Muscle layer of colon (tissue), 2 donors: ENCODE results near the gene PCBD2.

Experiments
- H3K27ac ChIP-seq: one replicate; pipeline ENCODE4 v1.7.0; 2013; ENCODE audit warnings: low read depth, mild to moderate bottlenecking, low read length, moderate library complexity
- H3K27me3 ChIP-seq, 2 donors: one replicate each; pipeline ENCODE4 v1.7.0; 2013; ENCODE audit warnings: low read length in 2 of 2, mild to moderate bottlenecking in 2 of 2; ENCODE audit not compliant: insufficient read depth in 2 of 2, control insufficient read depth in 1 of 2
- H3K36me3 ChIP-seq: one replicate; pipeline ENCODE4 v1.7.0; 2013; ENCODE audit warnings: mild to moderate bottlenecking, low read length; ENCODE audit not compliant: insufficient read depth
- H3K4me1 ChIP-seq: one replicate; pipeline ENCODE4 v1.7.0; 2013; ENCODE audit warnings: mild to moderate bottlenecking, low read length; ENCODE audit not compliant: insufficient read depth
- H3K4me3 ChIP-seq, 2 donors: one replicate each; pipeline ENCODE4 v1.7.0; 2013; ENCODE audit warnings: low read length in 2 of 2, low read depth in 1 of 2, mild to moderate bottlenecking in 1 of 2, moderate library complexity in 1 of 2
- H3K9ac ChIP-seq: one replicate; pipeline ENCODE4 v1.7.0; 2013; ENCODE audit warnings: low read length
- H3K9me3 ChIP-seq: one replicate; pipeline ENCODE4 v1.7.0; 2013; ENCODE audit warnings: mild to moderate bottlenecking, low read length
- donor health status: abdominal sarcoma.
- donor health status: Adenocarcinoma of cecum.

PCBD2 gene

DNA sequence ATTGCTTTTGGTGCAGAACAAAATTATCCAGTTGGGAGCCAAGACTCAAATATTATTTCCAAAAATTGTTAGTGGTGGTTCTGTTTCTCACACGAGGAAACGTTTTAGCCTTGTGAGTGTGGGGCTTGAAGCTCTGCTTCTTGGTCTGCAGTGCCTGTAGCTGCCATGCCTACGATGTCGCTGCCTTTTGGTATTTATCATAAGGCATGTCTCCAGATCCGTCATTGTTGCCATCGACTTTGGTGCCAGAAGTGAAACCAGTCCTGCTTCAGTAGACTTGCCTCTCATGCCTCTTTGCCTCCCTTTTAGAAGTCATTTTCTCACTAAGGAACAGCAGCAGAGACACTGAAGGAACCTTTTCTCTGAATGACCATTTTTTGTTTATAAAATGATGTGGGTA lies 33.1 kb downstream of the PCBD2 start:
- Histone ChIP-seq H3K9me3 (no peaks in the 10 kb centered on the region), H3K27me3 (no peaks in the 10 kb centered on the region), H3K9ac (no peak overlapping the region), H3K4me1 (no peaks in the 10 kb centered on the region), H3K4me3 (no peak overlapping the region), H3K36me3 (no peaks in the 10 kb centered on the region), H3K27ac (no peak overlapping the region)

DNA sequence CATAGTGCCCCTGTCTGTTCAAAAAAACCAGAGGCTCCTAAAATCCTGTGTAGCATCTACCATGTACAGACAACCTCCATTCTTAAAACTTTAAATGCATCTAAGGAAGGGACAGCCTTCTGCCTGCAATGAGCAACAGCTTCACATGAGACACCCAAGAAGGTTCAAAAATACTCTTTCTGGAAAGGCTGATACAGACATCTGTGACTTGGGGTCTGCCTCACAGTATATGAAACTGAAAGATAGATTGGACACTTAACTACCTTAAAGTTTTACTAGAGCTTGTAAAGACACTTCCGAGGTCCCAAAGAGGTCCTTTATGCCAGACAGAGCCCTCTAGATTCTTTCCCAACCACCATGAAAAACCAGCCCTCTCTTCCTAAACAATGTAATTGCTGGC lies 34.6 kb downstream of the PCBD2 start:
- Histone ChIP-seq H3K9me3 (no peaks in the 10 kb centered on the region), H3K27ac (no peak overlapping the region), H3K36me3 (no peaks in the 10 kb centered on the region), H3K4me3 (no peak overlapping the region), H3K27me3 (no peaks in the 10 kb centered on the region), H3K4me1 (no peaks in the 10 kb centered on the region), H3K9ac (no peak overlapping the region)

DNA sequence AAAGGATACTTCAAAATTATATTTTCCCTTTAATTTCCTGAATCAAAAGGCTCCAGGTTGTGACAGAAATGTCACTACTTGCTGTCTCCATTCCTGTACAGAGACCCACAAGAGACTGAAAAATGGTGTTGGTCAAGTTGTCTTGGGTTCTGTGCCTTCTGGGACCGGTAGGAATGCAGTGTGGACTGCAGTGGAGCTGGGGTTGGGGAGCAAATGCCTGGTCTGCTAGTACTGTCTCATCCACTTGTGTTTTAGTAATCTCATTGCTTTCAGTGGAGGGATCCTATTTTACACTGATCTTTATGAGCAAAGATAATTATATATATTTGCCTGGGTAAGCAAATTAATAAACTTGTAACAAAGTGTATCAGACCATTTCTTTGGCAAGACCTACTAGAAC lies 38.6 kb downstream of the PCBD2 start:
- no peak overlapping the region for H3K4me3 ChIP-seq
- H3K9ac ChIP-seq: no peak overlapping the region
- H3K27ac ChIP-seq: no peak overlapping the region
- no peaks in the 10 kb centered on the region for H3K36me3 ChIP-seq
- no peaks in the 10 kb centered on the region for H3K9me3 ChIP-seq
- H3K27me3 ChIP-seq: no peaks in the 10 kb centered on the region
- H3K4me1 ChIP-seq: no peaks in the 10 kb centered on the region

DNA sequence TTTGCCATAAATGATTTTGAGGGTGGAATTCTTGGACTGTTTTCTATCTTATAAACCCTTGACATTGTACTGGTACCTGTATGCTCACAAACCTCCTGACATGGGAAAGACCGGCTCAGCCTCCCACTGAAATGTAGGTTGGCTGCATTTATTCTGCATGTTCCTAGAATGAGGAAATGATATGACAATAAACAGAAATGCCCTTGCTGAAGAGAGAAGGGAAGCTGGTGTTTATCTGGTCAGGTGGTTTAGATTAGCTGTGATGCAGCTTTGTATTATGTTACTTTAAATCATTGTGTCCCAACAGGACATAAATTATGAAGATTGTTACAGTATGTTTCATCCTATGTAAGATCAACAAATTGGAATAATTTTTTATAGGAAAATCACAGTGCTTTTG lies 39.7 kb downstream of the PCBD2 start:
- H3K4me1 ChIP-seq: no peaks in the 10 kb centered on the region
- H3K4me3 ChIP-seq: no peak overlapping the region
- no peaks in the 10 kb centered on the region for H3K27me3 ChIP-seq
- no peaks in the 10 kb centered on the region for H3K9me3 ChIP-seq
- no peak overlapping the region for H3K9ac ChIP-seq
- no peak overlapping the region for H3K27ac ChIP-seq
- H3K36me3 ChIP-seq: no peaks in the 10 kb centered on the region

DNA sequence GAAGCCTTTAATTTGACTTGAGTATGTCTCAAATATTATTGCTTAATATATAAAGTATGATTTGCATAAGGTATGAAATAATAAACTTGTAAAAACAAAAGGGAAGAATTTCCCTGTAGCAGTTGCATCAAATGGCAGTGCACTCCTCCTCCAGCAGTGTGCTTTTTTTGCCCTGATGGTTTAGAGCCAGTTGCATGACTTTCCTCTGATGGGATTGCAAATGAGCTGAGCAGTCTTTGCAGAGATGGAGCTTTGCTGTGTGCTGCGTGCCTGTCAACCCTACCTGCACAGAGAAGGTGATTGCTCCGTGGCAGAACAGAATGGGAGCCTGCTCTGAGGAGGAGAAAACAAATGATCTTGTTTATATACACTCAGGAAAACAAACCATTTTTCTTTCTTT lies 40.1 kb downstream of the PCBD2 start:
- Histone ChIP-seq H3K9me3 (no peaks in the 10 kb centered on the region), H3K4me3 (no peak overlapping the region), H3K27me3 (no peaks in the 10 kb centered on the region), H3K9ac (no peak overlapping the region), H3K4me1 (no peaks in the 10 kb centered on the region), H3K27ac (no peak overlapping the region), H3K36me3 (no peaks in the 10 kb centered on the region)

DNA sequence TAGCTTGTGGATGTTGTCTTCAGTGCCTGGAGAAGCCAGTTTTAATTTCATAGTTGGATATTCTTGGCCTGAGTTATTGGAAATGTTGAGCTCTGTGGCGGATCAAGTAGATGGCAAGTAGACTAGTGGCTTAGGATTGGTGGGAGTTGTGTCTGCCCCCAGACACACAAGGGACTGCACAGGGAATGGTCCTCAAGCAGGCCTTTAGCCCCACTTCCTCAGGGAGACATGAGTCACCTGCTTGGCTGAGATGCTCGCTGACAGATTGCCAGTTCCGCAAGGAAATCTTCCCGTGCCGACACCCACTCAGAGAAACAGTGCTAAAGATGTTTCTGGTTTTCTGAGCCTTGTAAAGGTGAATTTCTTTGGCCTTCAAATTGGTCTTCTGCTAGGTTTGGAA lies 44.0 kb downstream of the PCBD2 start:
- Histone ChIP-seq H3K4me1 (no peaks in the 10 kb centered on the region), H3K4me3 (no peak overlapping the region), H3K36me3 (no peaks in the 10 kb centered on the region), H3K9me3 (no peaks in the 10 kb centered on the region), H3K9ac (no peak overlapping the region), H3K27me3 (no peaks in the 10 kb centered on the region), H3K27ac (no peak overlapping the region)

DNA sequence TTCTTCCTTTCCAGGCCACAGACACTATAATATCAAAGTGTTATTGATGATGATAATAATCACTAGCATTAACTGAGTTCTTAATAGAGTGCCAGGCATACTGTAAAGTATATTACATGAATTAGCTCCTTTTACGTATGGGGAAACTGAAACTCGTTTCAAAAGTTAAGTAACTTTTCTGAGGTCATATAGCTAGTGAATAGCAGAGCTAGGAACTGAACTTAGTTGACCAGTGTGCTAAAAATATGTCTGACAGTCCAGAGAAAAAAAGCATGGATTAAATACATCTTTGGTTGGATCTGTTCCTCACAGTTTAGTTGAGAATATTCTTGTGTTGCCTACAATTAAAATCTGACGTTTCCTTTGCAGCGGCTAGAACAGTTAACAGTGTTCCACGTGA lies 44.4 kb downstream of the PCBD2 start:
- Histone ChIP-seq H3K4me3 (no peak overlapping the region), H3K9me3 (no peaks in the 10 kb centered on the region), H3K9ac (no peak overlapping the region), H3K27me3 (no peaks in the 10 kb centered on the region), H3K4me1 (no peaks in the 10 kb centered on the region), H3K27ac (no peak overlapping the region), H3K36me3 (no peaks in the 10 kb centered on the region)

DNA sequence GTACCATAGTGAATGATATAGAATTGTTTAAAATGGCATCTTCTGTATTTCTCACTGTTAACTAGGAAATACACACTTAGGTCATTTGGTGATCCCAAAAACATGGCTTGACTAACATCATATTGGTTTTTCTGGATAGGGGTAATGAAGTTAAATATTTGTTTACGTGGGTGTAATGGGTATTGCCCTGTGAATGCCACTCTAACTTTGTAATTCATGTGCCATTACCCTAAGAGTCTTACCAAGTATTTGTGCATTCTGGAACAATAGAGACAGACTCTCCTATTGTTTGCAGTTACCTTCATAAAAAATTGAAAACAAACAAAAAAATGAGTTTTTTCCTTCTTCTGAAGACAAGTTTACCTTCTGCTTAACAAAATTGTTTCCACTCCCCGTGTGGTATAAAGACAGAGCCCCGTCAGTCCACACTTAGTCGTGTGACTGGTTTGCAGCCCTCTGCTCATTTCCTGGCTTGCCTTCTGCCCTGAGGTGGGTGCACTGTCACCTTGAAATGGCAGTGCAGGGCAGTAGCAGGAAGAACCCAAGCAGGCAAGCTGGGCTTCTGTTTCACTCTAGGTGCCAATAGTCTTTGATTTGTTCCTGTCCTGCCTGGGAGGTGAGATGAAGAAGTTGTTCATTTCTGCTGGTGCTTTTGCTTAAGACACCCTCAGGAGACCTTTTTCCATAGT lies 53.1 kb downstream of the PCBD2 start:
- H3K4me3 ChIP-seq: no peak overlapping the region
- peaks cover 7% of the 10 kb centered on the region for H3K36me3 ChIP-seq
- peaks cover 7% of the 10 kb centered on the region for H3K4me1 ChIP-seq
- H3K9me3 ChIP-seq: no peaks in the 10 kb centered on the region
- no peaks in the 10 kb centered on the region for H3K27me3 ChIP-seq
- H3K9ac ChIP-seq: no peak overlapping the region
- no peak overlapping the region for H3K27ac ChIP-seq

DNA sequence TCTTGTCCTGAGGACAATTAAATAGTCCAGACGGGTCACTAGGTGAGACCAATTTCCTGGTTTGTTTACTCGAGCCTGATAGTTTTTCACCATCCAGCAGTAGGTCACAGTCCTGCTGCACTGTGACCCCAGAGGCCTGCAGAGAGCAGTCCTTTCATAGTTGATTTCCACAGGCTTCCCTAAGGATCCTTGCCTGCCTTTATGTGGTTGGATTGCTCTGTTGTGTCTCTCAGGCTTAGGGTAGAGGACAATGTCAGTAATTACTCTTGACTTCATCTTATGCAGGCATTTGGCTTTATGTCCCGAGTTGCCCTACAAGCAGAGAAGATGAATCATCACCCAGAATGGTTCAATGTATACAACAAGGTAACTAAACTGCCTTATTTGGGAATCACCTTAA lies 53.8 kb downstream of the PCBD2 start:
- Histone ChIP-seq H3K36me3 (peaks cover 7% of the 10 kb centered on the region), H3K27ac (no peak overlapping the region), H3K4me3 (no peak overlapping the region), H3K9me3 (no peaks in the 10 kb centered on the region), H3K9ac (no peak overlapping the region), H3K27me3 (no peaks in the 10 kb centered on the region), H3K4me1 (peaks cover 7% of the 10 kb centered on the region)

DNA sequence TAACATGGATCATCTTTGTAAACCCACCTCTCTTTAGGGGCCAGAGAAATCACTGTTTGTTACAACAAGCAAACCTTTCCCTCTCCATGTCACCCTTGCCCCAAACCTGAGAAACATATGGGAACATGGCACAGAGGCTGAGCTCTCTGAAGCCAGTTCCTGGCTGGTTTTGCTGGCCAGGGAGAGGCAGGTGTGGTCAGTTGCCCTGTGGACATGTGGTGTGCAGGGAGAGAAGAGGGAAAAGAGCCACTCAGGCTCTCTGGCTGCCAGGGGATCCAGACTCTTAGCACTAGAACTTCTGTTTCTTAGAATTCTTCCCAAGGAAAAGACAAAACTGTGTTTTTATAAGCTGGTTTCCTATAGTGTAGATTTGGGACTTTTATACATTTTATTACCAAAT lies 58.2 kb downstream of the PCBD2 start:
- no peak overlapping the region for H3K4me3 ChIP-seq
- H3K9me3 ChIP-seq: no peaks in the 10 kb centered on the region
- H3K27ac ChIP-seq: no peak overlapping the region
- H3K36me3 ChIP-seq: peaks cover 17% of the 10 kb centered on the region
- H3K27me3 ChIP-seq: no peaks in the 10 kb centered on the region
- H3K4me1 ChIP-seq: peaks cover 7% of the 10 kb centered on the region
- H3K9ac ChIP-seq: no peak overlapping the region

DNA sequence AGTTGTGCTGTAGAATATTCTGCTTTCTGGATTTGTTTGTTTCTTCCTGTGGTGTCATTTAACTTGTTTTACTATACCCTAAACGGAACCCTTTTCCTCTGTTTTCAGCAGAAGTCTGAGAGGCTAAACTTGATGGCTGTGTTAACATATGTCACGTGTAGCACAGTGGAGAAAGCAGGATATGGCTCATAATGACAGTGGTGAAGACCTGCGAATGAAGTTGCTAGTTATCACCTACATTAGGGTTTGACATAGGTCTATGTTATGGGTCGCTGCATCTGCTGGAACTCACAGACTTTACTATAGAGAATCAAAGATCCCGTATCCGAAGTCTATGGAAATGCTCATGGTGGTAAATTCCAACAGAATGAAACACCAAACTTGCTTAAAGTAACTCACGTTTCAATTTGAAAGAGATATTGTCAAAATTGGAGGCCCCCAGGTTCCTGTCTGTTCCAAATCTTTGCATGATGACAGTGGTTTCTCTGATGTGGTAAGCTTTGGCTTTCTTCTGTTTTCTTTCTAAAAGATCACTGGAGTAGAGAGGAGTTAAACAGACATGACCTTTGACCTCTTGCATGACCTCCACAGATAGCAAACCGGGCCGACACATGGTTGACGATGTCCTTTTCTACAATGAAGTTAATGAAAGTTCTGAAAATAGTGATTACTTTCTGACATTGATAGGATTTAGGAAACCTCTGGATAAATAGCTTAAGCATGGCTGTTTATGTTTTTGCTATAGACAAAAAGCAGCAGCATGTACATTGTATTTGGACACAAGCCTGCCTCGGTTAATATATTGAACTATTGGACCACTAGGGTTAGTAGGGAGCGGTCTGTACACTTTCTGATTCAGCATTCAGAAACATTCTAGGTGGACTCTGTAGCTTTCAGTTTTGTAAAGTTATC lies 59.7 kb downstream of the PCBD2 start:
- Histone ChIP-seq H3K4me3 (no peak overlapping the region), H3K36me3 (peaks cover 17% of the 10 kb centered on the region), H3K27me3 (no peaks in the 10 kb centered on the region), H3K9ac (no peak overlapping the region), H3K9me3 (no peaks in the 10 kb centered on the region), H3K4me1 (no peaks in the 10 kb centered on the region), H3K27ac (no peak overlapping the region)
